C4-2B (cell line): ENCODE data around the gene TDRD3.

Source experiments
- ZFX ChIP-seq: fragments of 450-650 bp; IDR thresholded peaks from 2 replicates; pipeline ENCODE4 v1.6.1; 2017
- TF ChIP-seq, protein P1 (sequence below): fragments of 450-650 bp; conservative IDR thresholded peaks from 2 replicates; pipeline ENCODE4 v1.5.1; 2017; ENCODE audit warnings: mild to moderate bottlenecking

DNA sequence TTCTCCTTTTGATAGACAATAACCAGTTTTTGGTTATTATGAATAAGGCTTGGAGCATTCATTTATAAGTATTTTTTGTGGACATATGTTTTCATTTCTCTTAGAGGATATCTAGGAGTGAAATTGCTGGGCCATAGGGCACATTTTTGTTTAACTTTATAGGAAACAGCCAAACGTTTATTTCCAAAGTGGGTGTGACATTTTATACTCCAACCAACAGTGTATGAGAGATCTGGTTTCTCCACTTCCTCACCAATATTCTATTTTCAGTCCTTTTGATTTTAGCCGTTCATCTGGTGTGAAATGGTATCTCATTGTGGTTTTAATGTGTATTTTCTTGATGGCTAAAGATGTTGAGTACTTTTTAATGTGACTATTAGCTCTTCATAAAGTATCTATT, 21.9 kb downstream of the TDRD3 start:
- TF ChIP-seq, protein P1, sequence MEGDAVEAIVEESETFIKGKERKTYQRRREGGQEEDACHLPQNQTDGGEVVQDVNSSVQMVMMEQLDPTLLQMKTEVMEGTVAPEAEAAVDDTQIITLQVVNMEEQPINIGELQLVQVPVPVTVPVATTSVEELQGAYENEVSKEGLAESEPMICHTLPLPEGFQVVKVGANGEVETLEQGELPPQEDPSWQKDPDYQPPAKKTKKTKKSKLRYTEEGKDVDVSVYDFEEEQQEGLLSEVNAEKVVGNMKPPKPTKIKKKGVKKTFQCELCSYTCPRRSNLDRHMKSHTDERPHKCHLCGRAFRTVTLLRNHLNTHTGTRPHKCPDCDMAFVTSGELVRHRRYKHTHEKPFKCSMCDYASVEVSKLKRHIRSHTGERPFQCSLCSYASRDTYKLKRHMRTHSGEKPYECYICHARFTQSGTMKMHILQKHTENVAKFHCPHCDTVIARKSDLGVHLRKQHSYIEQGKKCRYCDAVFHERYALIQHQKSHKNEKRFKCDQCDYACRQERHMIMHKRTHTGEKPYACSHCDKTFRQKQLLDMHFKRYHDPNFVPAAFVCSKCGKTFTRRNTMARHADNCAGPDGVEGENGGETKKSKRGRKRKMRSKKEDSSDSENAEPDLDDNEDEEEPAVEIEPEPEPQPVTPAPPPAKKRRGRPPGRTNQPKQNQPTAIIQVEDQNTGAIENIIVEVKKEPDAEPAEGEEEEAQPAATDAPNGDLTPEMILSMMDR, result no peak
- no peak for TF ChIP-seq ZFX
